T-helper 9 cell (primary cell): ENCODE data around the gene CDKAL1.

Experiments
- DNase-seq: peaks from one replicate; pipeline ENCODE4 v3.0.0-alpha.2; 2020

Gene CDKAL1

DNA sequence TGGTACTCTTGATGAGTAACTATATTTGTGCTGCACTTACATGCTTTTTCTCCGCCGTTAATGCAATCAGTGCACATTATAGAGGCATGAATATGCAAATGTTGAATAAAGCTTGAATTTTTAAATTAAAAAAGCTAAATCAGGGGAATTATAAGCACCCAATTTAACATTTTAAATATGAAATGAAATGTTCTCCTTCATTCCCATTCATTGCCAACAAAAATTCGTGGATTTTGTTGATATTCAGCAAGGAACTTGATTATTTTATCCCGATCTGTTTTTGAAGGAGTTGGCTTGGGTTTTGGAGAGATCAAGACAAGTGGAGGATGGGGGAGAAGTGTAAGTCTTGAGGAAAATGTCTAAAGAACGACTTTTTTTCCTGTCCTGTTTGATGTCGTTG is 740.6 kb downstream of the CDKAL1 start:
- no peak for DNase-seq

GRCh38 chr6:21277601-21278374 is 743.5 kb downstream of the CDKAL1 start:
- no peak for DNase-seq

- DNase-seq, result no peak
Observed at GRCh38 chr6:21278375-21278745, 744.1 kb downstream of the CDKAL1 start.

GRCh38 chr6:21279619-21280018 is 745.4 kb downstream of the CDKAL1 start:
- DNase-seq, result no peak

GRCh38 chr6:21281366-21281765 is 747.1 kb downstream of the CDKAL1 start:
- DNase-seq, result no peak
